Effector CD4-positive, alpha-beta T cell (primary cell): ENCODE results near the gene SLC9A6.

ENCODE experiments used
- DNase-seq: peaks from one replicate; pipeline ENCODE4 v3.0.0-alpha.2; 2020
- total RNA-seq: gene quantifications from one replicate; lab custom pipeline; 2026; lab: John Stamatoyannopoulos, UW

Gene SLC9A6
- total RNA-seq, result 46.2 reads per million, percentile 66 among the genes with 10 or more reads in this experiment

- peak; percentile 57 for DNase-seq
Observed at GRCh38 chrX:135985157-135985972, at the start of gene SLC9A6. SLC9A6 (plus strand) TSS chrX:135985435; CDS start chrX:135985659, 224 bp downstream.

- no peak for DNase-seq
Observed at GRCh38 chrX:135944486-135944885, 40.7 kb upstream of the SLC9A6 start.

GRCh38 chrX:135951291-135951690 is 33.9 kb upstream of the SLC9A6 start:
- no peak for DNase-seq

GRCh38 chrX:135973025-135973547 is 12.1 kb upstream of the SLC9A6 start:
- DNase-seq, result no peak

GRCh38 chrX:135973548-135974278 is 11.5 kb upstream of the SLC9A6 start, which contains the start of gene MMGT1:
MMGT1 (minus strand) TSS chrX:135973988; CDS start chrX:135973675, 313 bp downstream.
- peak; percentile 68 for DNase-seq

GRCh38 chrX:135974279-135974856 is 10.9 kb upstream of the SLC9A6 start:
- peak; percentile 62 for DNase-seq

- no peak for DNase-seq
Observed at GRCh38 chrX:135975421-135975820, 9.8 kb upstream of the SLC9A6 start.

GRCh38 chrX:135977611-135978010 is 7.6 kb upstream of the SLC9A6 start:
- no peak for DNase-seq

- no peak for DNase-seq
Observed at GRCh38 chrX:135981010-135981409, 4.2 kb upstream of the SLC9A6 start.

GRCh38 chrX:135981668-135982067 is 3.6 kb upstream of the SLC9A6 start:
- DNase-seq, result no peak

- DNase-seq, result no peak
Observed at GRCh38 chrX:135982860-135983259, 2.4 kb upstream of the SLC9A6 start.

- no peak for DNase-seq
Observed at GRCh38 chrX:135984256-135984655, 979 bp upstream of the SLC9A6 start.

GRCh38 chrX:135984791-135985156 is 461 bp upstream of the SLC9A6 start:
- DNase-seq, result no peak

- DNase-seq, result no peak
Observed at GRCh38 chrX:135985973-135986310, 707 bp downstream of the SLC9A6 start.

GRCh38 chrX:135988245-135988644 is 3.0 kb downstream of the SLC9A6 start:
- no peak for DNase-seq

GRCh38 chrX:136015016-136015415 is 29.8 kb downstream of the SLC9A6 start:
- no peak for DNase-seq

- DNase-seq, result no peak
Observed at GRCh38 chrX:136016881-136017280, 31.6 kb downstream of the SLC9A6 start.

- DNase-seq, result no peak
Observed at GRCh38 chrX:136019226-136019625, 34.0 kb downstream of the SLC9A6 start.

- no peak for DNase-seq
Observed at GRCh38 chrX:136021160-136021559, 35.9 kb downstream of the SLC9A6 start.

GRCh38 chrX:136021903-136022302 is 36.7 kb downstream of the SLC9A6 start:
- no peak for DNase-seq

GRCh38 chrX:136025091-136025490 is 39.9 kb downstream of the SLC9A6 start:
- no peak for DNase-seq

- no peak for DNase-seq
Observed at GRCh38 chrX:136028383-136028984, 43.2 kb downstream of the SLC9A6 start.

- no peak for DNase-seq
Observed at GRCh38 chrX:136029766-136030165, 44.5 kb downstream of the SLC9A6 start.
